HG02588 (cell line): ENCODE measurements around the gene ANO6.

Source experiments
- ATAC-seq: cut with Tn5 transposase; IDR thresholded peaks from one replicate; pipeline ENCODE4 v1.9.1; 2021; ENCODE audit warnings: mild to moderate bottlenecking, moderate library complexity; ENCODE audit not compliant: unreplicated experiment

Gene ANO6

DNA sequence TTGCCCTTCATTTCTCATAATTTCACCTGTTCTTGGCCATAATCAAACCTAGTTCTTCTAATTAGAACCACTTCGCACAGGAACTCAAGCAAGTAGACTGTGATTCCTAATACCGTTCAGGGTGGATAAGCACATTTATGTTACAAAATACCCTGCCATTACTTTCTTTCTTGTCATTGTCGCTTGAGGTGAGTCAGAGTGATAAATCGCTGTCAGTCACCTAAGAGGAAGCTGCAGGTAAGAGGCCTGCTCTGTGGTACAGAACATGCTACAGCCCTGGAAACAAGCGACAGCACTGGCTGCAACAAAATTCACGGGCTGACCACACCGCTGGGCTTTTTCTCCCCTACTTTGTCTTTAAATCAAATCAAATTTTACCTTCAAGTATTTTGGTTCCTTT lies 218.2 kb downstream of the ANO6 start:
- no peak for ATAC-seq

DNA sequence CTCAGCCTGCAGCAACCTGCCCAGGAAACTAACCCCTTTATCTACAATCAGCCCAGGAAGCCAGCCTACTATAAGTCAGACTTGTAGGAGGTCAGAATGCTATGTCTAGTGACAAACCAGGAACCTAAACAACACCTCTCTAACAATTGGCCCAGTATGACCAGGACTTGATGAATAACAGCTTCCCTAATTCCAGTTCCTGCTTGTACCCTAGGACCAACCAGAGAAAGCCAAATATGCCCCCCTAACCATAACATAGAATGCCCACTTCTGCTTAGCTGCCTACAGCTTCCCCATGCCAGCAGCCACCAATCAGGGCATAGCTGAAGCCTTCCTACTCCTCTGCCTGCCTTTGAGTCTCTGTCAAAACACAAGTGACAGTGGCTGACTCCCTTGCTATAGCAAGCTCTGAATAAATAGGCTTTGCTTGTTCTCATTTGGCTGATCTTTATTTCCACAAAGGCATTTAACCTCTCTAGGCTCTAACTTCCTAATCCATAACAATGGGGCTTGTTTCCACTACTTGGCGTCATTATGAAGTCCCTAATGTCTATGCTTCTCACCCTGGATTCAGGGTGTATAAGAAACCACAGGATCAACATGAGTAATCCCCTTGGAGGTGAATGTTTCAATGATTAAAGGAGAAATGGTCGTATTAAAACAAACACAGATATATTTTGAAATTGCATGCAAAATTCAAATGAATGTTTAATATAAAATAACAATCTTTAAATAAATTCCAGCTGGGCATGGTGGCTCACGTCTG lies 220.2 kb downstream of the ANO6 start:
- ATAC-seq = no peak

DNA sequence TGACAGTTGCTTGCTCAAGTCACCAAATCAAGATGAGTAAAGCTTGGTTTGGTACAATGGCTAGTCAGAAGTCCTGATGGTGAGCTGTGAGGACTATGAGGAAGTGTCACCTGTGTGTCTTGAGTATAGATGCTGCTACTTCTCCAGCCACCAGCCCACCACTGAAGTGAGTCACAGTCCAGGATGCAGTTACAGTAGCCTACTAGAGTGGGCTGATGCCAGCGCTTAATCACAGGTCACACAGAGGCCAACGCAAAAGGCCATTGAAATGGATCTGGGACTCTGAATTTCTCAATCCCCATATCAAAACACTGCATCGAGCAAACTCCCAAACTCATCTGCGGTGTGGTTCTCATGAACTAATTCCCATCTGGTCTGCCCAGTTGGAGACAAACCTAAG lies 223.1 kb downstream of the ANO6 start:
- ATAC-seq = no peak

DNA sequence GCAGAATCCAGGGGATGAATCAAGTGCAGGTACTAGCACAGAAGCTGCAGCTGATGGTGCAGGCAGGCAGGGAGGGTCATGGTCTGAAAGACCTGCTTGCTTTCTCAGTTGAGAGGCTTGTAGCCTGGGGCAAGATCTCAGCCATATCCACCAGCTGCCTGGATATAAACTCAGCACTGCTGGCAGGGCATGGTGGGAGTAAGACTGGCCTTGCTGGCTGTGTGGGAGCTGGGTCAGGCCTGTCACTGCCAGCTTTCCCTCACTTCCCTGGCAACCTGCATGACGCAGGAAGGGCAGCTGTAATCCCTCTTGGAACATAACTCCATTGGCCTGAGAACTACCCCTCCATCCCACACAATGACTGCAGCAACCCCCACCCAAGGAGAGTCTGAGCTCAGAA lies 230.1 kb downstream of the ANO6 start:
- no peak for ATAC-seq

DNA sequence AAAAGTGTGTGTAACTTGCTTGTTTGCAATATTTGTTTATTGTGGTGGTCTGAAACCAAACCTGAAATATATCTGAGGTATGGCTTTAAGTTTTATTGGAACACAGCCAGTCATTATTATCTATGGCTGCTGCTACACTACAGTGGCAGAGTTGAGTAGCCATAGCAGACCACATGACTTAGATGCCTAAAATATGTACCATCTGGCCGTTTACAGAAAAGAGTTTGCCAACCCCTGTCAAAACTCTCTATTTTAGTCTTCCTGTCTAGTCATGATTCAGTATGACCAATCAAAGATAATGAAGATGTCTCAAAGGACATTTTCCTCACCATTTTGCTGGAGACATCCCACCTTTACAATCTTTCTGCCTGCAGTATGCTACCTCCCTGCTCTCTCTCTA lies 242.3 kb downstream of the ANO6 start:
- no peak for ATAC-seq

DNA sequence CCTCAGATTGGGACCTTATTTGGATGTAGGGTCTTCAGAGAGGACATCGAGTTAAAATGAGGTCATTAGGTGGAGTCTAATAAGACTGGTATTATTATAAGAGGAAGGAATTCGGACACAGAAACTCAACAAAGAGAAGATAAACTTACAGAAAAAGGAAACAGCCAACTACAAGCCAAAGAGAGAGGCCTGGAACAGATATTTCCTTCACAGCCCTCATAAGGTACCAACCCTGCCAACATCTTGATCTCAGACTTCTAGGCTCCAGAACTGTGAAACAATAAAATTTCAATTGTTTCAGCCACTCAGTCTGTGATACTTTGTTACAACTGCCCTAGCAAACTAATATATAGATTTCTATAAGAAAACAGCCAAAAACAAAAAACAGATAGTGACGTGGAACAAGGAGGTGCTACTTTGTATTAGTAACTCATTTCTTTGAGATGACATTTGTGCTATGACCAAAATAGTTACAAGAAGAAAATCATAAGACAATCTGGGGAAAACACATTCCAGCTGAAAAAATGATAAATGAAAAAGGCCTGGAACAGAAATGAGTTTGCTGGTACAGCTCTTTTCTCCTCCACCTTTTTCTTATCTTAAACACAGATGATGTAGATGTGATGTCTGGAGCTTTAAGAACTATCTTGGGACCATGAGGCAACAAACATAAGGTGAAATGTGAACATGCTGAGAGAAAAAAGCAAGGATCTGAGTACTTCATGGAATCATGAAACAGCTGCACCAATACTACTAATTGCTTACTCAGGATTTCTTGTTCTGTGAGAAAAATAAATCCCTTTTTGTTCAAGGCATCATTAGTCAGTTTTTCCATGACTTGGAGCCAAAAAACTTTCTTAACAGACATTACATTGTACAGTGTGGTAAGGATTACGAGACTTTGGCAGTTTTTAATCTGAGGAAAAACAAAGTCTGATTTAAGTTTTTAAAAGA lies 243.2 kb downstream of the ANO6 start:
- no peak for ATAC-seq

DNA sequence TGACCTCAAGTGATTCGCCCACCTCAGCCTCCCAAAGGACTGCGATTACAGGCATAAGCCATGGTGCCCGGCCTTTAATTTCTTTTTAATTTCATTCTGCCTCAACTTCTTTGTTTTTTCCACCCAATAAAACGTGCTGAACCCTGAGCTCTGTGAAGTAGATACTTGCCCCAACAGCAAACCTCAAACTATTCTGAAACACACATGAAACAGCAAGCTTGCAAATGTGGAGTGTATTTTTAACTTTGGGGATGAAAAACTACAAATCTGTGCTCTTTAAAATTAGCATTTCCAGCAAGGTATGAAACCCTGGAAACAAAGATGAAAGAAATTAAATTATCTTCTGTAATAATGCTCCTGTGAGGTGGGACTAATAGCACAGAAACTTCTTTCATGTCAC lies 246.6 kb downstream of the ANO6 start:
- no peak for ATAC-seq

DNA sequence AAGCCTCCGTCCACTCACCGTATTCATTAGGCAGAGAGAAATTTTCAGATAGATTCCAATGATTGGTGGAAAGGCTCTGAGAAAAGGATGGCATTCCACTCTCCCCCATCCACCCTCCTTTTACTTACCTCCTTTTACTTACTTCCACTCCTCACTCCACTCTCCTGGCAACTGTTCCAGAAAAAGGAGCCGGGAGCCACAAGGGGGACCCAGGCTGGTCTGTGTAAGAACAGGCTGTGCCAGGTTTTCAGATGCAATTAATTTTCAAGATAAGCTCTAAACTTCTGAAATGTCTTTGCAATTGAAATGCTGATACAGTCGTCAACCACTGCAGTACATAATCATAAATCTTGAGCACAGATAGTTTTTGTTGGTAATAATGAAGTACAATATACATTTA lies 248.8 kb downstream of the ANO6 start:
- no peak for ATAC-seq

DNA sequence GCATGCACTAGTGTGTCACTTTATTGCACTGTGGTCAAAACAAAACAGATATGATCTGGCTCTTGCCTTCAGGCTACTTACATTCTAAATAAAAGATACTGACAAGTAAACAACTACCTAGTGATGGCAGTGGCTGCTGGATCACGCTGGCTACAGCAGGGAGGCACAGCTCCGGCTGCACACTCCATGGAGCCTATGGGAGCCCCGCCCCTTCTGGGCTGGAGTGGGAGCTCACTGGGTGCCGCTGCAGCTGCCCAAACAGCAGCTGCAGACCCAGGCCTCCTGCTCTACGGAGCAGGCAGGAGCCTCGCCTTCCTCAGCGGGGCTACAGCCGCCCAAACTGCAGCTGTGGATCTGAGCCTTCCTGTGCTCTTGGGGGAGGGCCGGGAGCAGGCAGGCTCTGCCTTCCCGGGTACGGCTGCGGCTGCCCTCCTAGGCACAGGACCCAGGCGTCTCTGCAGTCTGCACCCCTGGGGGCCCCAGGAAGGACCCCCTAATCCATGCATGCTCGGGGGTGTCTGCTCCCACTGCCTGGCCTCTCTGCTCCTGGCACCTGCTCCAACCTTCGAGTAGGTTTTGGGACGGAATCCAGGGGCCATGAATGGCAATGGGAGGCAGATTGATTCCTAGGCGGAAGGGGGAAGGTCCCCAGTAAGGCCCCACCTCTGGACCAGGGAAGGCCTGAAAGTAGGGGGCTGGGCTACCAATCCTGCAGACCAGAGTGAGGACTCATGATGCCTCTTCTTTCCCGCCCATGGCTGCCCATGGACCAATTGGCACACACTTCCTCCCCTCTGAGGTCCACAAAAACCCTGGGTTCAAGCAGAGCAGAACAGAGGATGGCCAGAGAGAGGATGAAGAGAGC lies 253.1 kb downstream of the ANO6 start:
- ATAC-seq = no peak

DNA sequence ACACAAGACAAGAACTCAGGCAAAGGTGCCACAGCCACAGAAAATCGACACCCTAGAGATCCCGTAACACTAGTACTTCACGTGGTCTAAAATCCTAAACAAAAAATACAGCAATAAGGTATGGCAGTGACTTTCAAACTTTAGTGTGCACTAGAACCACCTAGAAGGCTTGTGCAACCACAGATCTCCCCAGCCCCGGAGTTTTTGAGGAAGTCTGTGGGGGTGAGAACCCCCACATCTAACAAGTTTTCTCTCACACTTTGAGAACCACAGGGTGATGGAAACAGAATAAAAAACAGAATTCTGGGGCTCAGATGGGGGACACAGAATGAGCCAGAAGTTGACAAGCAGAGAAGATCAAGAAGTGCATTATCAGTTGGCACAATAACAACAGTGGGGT lies 254.0 kb downstream of the ANO6 start:
- no peak for ATAC-seq

DNA sequence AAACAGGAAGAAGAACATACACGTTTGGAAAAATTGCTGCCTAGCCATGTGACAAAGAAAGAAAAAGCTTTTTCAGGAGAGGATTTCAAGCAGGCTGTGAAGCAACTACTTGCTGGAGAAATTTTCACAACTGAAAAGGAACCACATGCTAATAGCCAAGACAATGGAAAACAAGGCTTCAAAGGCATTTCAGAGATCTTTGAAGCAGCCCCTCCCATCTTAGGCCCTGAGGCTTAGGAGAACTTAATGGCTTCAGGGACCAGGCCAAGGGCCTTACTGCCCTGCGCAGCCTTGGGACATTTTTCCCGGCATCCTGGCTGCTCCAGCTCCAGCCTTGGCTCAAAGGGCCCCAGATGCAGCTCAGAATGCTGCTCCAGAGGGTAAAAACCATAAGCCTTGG lies 257.7 kb downstream of the ANO6 start:
- no peak for ATAC-seq

DNA sequence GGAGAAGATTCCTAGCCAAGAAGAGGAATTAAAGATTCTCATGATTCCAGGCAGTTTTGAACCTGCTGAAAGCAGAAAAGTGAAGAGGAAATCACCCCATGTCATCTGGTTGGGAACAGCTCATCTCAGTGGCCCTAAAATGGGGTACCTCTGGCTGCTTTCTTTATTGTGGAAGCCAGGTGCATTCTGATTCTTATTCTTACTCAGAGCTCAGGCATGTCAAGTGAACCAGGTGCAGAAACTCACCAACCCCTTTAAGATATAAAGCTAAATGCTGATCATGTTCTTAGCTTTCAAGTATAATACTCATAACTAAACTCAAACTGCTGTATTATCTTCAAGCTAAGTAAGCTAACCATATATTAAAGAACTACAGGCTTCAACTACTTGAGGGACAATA lies 259.7 kb downstream of the ANO6 start:
- ATAC-seq = no peak

DNA sequence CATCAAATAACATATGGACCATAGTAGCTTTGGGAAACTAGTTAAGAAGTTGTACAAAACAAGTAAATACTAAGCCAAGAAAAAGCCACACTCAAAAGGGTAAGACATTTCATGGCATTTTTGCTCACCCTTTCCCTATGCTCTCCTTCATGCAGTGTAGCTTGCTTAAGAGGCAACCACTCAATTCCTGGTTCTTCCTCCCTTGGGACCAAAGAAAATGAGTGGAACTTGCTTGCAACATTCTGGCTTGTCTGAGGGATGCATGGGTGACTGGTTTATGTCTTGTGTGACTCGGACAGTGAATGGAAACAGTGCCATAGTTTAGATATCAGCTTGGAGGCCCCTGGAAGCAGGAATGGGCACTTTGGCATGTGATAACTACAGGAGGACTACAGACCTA lies 261.6 kb downstream of the ANO6 start:
- ATAC-seq = no peak

DNA sequence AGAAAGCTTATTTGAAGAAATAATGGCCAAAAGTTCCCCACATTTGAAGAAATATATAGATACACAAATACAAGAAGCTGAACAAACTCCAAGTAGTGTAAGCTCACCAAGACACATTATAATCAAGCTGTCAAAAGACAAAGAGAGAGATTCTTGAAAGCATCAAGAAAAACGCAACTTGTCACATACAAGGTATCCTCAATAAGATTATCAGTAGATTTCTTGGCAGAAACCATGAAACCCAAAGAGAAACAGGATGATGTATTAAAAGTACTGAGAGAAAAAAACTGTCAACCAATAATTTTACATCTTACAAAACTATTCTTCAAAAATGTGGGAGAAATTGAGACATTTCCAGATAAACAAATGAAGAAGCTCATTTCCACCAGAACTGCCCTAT lies 263.0 kb downstream of the ANO6 start:
- no peak for ATAC-seq

DNA sequence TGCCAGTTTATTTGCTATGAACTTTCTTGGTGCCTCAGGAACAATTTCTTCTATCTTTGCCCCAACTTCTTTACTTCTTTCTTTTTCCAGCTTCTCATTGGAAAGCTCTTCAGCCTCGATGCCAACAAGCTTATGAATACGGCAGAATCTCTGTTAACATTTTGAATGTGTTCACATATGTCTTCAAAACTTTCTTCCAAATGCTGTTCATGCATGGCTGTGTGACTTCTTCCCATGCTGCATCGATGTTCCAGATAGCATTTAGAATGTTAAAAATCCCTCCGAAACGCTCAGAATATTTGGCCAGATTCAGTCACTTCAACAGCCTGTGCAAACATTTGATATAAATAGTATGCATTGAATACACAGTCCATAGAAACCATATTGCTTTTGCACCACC lies 265.9 kb downstream of the ANO6 start:
- ATAC-seq = no peak

DNA sequence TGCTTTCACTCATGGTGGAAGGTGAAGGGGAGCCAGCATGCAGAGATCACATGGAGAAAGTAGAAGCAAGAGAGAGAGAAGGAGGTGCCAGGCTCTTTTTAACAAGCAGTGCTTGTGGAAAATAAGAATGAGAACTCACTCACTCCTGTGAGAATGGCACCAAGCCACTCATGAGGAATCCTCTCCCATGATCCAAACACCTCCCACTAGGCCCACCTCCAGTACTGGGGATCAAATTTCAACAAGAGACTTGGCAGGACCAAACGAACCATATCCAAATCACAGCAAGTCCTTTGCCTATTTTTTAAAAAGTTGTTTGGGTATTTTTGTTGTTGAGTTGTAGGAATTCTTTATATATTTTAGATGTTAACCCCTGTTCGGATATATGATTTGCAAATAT lies 267.7 kb downstream of the ANO6 start:
- ATAC-seq = no peak
